Mesothelial cell of epicardium (in vitro differentiated cells): ENCODE data around the gene ESYT2. TPM values are rescaled to one million over a fixed set of nuclear protein-coding genes. Genes with fewer than 3 reads are reported as not detected.
A peak's percentile ranks its signal among the peaks of the same experiment; 100 is the strongest.

Experiments
- DNase-seq, 2 experiments: peaks; one replicate each; pipeline ENCODE4 v3.0.0; 2021; ENCODE audit warnings: low spot score in 2 of 2; ENCODE audit not compliant: unreplicated experiment in 2 of 2
- H3K27ac Mint-ChIP-seq: 2 replicates; pipeline ENCODE4 v1.8.0; 2021; ENCODE audit warnings: mixed read lengths
- H3K27me3 Mint-ChIP-seq: 2 replicates; pipeline ENCODE4 v1.8.0; 2021; ENCODE audit warnings: low read depth, mixed read lengths
- H3K36me3 Mint-ChIP-seq: 2 replicates; pipeline ENCODE4 v1.8.0; 2021; ENCODE audit warnings: mixed read lengths
- H3K4me1 Mint-ChIP-seq: 2 replicates; pipeline ENCODE4 v1.8.0; 2021; ENCODE audit warnings: mixed read lengths
- H3K4me3 Mint-ChIP-seq: 2 replicates; pipeline ENCODE4 v1.8.0; 2021; ENCODE audit warnings: mild to moderate bottlenecking, moderate library complexity, mixed read lengths
- H3K9me3 Mint-ChIP-seq: 2 replicates; pipeline ENCODE4 v1.8.0; 2021; ENCODE audit warnings: mixed read lengths
- total RNA-seq: library from RNA; stranded (reverse); gene quantifications from 3 replicates; pipeline ENCODE4 v1.2.1, GENCODE V29; 2021
- TF ChIP-seq, protein P1 (sequence below): fragments of 200-600 bp; sonication (generic); IDR thresholded peaks from one replicate; pipeline ENCODE4 v1.5.0; 2021; ENCODE audit warnings: antibody characterized with exemption; ENCODE audit not compliant: unreplicated experiment

Gene ESYT2
- total RNA-seq, 1 donor from 2014 or later: 37.1 TPM

GRCh38 chr7:158816995-158817394, 12.3 kb downstream of the ESYT2 start:
- Mint-ChIP-seq H3K27ac (peak overlapping the region; percentile 95), H3K27me3 (no peaks in the 10 kb centered on the region), H3K9me3 (no peaks in the 10 kb centered on the region), H3K36me3 (no peaks in the 10 kb centered on the region), H3K4me3 (peak overlapping the region; percentile 33), H3K4me1 (peaks cover 86% of the 10 kb centered on the region)
- DNase-seq: no peak
- TF ChIP-seq, protein P1, sequence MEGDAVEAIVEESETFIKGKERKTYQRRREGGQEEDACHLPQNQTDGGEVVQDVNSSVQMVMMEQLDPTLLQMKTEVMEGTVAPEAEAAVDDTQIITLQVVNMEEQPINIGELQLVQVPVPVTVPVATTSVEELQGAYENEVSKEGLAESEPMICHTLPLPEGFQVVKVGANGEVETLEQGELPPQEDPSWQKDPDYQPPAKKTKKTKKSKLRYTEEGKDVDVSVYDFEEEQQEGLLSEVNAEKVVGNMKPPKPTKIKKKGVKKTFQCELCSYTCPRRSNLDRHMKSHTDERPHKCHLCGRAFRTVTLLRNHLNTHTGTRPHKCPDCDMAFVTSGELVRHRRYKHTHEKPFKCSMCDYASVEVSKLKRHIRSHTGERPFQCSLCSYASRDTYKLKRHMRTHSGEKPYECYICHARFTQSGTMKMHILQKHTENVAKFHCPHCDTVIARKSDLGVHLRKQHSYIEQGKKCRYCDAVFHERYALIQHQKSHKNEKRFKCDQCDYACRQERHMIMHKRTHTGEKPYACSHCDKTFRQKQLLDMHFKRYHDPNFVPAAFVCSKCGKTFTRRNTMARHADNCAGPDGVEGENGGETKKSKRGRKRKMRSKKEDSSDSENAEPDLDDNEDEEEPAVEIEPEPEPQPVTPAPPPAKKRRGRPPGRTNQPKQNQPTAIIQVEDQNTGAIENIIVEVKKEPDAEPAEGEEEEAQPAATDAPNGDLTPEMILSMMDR: no peak

- no peak overlapping the region for H3K4me3 Mint-ChIP-seq
- H3K36me3 Mint-ChIP-seq: no peaks in the 10 kb centered on the region
- peaks cover 86% of the 10 kb centered on the region for H3K4me1 Mint-ChIP-seq
- TF ChIP-seq, protein P1: no peak
- H3K27ac Mint-ChIP-seq: peak overlapping the region; percentile 95
- no peak for DNase-seq
- no peaks in the 10 kb centered on the region for H3K9me3 Mint-ChIP-seq
- no peaks in the 10 kb centered on the region for H3K27me3 Mint-ChIP-seq
Observed at GRCh38 chr7:158816271-158816670, 13.0 kb downstream of the ESYT2 start.

DNA sequence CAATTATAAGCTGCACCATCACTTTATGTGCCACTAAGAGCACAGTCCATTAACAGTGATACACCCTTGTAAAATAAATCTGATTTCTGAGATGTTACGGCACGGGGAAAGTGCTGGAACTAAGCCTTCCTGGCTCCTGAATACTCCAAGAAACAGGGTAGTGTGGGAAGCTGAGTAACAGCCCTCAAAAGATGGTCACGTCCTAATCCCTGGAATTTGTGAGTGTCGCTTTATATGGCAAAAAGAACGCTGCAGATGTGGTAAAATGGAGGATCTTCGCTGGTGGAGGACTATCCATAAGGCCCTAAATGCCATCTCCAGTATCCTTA, 13.5 kb downstream of the ESYT2 start:
- DNase-seq: no peak
- H3K27ac Mint-ChIP-seq: peak overlapping the region; percentile 95
- H3K36me3 Mint-ChIP-seq: no peaks in the 10 kb centered on the region
- no peaks in the 10 kb centered on the region for H3K9me3 Mint-ChIP-seq
- H3K27me3 Mint-ChIP-seq: no peaks in the 10 kb centered on the region
- H3K4me1 Mint-ChIP-seq: peaks cover 82% of the 10 kb centered on the region
- no peak overlapping the region for H3K4me3 Mint-ChIP-seq
- TF ChIP-seq, protein P1: no peak

- Mint-ChIP-seq H3K27ac (peak overlapping the region; percentile 95), H3K36me3 (no peaks in the 10 kb centered on the region), H3K27me3 (no peaks in the 10 kb centered on the region), H3K9me3 (no peaks in the 10 kb centered on the region), H3K4me1 (peaks cover 85% of the 10 kb centered on the region), H3K4me3 (peak overlapping the region; percentile 41)
- DNase-seq: no peak
- TF ChIP-seq, protein P1: no peak
Observed at GRCh38 chr7:158815083-158815799, 14.1 kb downstream of the ESYT2 start.

GRCh38 chr7:158814637-158815036, 14.7 kb downstream of the ESYT2 start:
- DNase-seq: no peak
- peaks cover 4% of the 10 kb centered on the region for H3K36me3 Mint-ChIP-seq
- peak overlapping the region; percentile 95 for H3K27ac Mint-ChIP-seq
- peak overlapping the region; percentile 41 for H3K4me3 Mint-ChIP-seq
- H3K9me3 Mint-ChIP-seq: no peaks in the 10 kb centered on the region
- H3K27me3 Mint-ChIP-seq: no peaks in the 10 kb centered on the region
- H3K4me1 Mint-ChIP-seq: peaks cover 86% of the 10 kb centered on the region
- TF ChIP-seq, protein P1: no peak
